NCI-H226 (cell line): Measurements from ENCODE around the gene PLPP1.

Experiments
- DNase-seq: peaks from one replicate; pipeline ENCODE4 v3.0.0-alpha.2; 2015

Gene PLPP1

DNA sequence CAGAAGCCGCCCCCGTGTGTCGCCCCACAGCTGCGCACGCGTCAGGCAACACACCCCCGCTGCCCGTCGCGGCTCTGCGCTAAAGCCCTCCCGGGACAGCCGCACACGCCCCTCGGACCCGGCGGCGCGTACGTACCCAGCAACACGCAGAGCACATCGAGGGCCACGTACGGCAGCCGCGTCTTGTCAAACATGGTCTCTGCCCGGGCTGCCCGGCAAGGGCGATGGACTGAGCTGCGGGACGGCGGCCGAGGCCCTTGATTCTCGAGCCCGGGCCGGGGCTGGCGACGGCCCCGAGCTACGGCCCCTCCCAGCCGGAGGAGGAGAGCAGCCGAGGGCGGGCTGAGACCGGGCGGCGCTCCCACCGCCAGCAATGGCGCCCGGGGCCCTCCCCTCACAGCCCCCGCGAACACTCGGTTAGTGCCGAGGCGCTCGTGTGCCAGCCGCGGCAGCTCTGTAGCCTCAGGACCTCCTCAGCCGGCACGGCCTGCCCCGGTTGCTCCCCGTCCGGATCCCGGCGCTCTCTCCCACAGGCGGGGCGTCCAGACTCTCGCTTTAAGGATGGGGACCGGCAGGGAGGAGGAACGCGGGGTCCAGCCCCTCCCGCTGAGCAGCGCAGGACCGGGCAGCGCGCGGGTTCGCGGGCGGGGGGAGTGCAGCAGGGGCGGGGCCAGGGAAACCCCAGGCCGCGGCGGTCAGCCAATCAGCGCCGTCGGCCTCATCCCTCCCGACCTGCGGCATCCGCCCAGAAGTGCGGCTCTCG, at the start of gene PLPP1:
Gene PLPP1 (minus strand): TSS at position 529 of the 763 bp plus-strand sequence. CDS start 335 bp downstream, at position 194.
- peak; percentile 84 for DNase-seq

- no peak for DNase-seq
These were observed 48.8 kb upstream of the PLPP1 start for GRCh38 chr5:55583578-55583977.

DNA sequence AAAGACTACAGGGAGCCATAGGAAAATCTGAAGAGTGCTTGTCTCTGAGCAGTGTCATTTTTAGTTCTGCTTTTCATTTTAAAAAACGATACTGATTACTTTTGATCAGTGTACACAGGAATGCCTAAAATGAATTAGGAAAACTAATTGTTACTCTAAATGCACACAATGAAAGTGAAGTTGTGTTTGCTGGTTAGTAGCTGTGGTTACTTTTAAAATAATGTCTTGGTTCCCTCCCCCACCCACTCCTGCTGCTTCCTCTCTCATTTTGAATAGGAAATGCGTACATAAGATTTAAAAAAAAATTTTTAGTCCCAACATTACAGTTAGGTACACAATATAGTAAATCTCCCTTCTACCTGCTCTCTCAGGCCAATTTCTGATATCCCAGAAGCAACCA, 47.5 kb upstream of the PLPP1 start:
- DNase-seq = no peak

- no peak for DNase-seq
These were observed 45.3 kb upstream of the PLPP1 start for GRCh38 chr5:55580042-55580441.

- peak; percentile 12 for DNase-seq
These were observed 44.0 kb upstream of the PLPP1 start for GRCh38 chr5:55578771-55579170.

- DNase-seq = no peak
These were observed 42.7 kb upstream of the PLPP1 start for GRCh38 chr5:55577353-55578060.

DNA sequence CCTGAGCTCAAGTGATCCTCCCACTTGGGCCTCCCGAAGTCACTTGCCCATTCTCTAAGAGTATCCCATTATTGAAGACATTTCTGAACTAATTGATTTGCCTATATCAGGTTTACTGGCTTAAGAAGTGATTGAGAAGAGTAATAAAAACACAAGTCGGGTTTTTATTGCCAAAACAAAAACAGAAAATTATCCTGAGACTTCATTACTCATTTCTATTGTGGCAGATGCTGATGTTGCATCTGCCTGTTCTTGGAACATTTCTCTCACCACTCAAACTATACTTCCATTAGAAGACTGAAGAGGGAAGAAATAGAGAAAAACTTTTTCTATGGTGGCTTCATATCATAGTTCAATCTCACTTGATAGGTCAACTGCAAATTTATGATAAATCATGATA, 41.9 kb upstream of the PLPP1 start:
- no peak for DNase-seq

DNA sequence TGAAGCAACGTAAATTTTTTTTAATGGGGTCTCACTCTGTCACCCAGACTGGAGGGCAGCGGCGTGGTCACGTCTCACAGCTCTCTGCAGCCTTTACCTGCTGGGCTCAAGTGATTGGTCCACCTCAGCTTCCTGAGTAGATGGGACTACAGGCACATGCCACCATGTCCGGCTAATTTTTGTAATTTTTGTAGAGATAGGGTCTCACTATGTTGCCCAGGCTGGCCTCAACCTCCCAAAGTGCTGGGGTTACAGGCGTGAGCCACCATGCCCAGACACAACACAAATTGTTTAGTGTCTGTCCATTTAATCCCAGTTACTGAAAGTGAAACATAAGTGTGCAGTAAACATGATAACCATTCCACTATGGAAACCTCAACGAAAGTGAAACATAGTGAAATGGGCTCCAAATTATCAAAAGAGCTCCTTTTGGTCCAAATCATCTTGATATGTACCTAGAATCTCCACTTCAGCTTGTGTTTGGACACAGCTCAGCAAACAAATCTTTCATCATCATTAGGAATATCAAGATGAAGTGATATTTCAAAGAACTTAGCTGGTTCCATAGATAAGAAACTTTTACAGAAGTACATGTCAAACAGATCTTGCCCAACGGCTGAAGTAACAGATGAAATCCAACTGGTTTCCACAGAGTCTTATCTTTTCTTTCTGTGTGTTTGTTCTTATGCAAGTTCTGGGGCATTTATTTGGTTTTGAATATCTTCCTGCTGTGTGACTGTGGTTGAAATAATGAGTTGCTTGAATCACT, 41.2 kb upstream of the PLPP1 start:
- DNase-seq = peak; percentile 50

DNA sequence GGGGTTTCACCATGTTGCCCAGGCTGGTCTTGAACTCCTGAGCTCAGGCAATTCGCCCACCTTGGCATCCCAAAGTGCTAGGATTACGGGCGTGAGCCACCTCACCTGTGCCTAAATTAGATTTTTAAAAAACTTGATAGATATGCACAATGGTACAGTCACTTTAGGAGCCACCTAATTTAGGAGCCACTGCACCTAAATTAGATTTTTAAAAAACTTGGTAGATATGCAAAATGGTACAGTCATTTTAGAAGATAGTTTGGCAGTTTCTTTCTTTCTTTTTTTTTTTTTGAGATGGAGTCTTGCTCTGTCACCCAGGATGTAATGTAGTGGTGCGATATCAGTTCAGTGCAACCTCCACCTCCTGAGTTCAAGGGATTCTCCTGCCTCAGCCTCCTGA, 37.8 kb upstream of the PLPP1 start:
- DNase-seq = no peak

GRCh38 chr5:55572020-55572419, 37.3 kb upstream of the PLPP1 start:
- DNase-seq = no peak

GRCh38 chr5:55570570-55570969, 35.8 kb upstream of the PLPP1 start:
- DNase-seq = no peak

- DNase-seq = no peak
These were observed 35.3 kb upstream of the PLPP1 start for GRCh38 chr5:55570026-55570425.

GRCh38 chr5:55569513-55569865, 34.7 kb upstream of the PLPP1 start:
- no peak for DNase-seq

DNA sequence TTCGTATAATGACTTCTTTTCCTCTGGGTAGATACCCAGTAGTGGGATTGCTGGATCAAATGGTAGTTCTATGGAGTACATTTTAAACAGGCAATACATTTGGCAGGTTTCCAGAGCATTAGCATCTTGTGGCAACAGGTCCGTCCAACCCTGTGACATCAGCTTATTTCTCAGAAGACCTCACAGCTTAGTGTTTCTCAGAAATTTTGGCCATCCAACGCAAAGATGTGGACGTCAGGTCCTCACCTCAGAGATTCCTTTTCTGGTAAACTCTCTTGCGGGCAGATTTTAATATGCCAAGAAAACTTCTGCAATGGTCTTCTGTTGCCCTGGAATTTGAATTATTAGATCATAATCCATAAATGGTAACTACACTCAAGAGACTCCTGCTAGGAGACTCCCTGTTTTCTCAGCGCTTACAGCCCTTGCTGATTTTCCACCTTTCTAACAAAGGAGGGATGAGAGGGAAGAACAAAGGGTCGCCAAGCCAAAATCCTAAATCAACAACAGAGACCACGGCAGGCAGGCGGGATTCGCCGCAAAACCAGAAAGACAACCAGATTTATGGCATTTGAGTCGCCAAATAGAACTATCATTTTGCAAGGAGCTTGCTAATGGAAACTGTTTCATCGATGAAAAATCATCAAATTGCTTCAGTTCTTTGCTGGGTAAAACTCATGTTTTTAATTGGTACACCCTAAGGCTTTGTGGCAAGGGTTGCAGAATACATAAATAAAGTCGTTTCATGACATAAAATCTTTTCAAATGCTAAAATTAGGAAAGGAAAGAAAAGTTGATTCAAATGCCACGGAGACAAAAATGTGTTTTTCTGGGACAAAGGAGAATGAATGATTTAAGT, 34.1 kb upstream of the PLPP1 start:
- no peak for DNase-seq

- DNase-seq = no peak
These were observed 30.0 kb upstream of the PLPP1 start for GRCh38 chr5:55564721-55565120.

DNA sequence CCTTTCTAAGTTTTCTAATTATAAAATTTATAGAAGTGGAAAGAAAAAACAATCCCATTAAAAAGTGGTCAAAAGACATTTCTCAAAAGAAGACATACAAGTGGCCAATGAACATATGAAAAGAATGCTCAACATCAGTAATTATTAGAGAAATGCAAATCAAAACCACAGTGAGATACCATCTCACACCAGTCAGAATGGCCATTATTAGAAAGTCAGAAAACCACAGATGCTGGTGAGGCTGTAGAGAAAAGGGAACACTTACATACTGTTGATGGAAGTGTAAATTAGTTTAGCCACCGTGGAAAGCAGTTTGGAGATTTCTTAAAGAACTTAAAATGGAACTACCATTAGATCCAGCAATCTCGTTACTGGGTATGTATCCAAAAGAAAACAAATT, 23.7 kb upstream of the PLPP1 start:
- DNase-seq = no peak

DNA sequence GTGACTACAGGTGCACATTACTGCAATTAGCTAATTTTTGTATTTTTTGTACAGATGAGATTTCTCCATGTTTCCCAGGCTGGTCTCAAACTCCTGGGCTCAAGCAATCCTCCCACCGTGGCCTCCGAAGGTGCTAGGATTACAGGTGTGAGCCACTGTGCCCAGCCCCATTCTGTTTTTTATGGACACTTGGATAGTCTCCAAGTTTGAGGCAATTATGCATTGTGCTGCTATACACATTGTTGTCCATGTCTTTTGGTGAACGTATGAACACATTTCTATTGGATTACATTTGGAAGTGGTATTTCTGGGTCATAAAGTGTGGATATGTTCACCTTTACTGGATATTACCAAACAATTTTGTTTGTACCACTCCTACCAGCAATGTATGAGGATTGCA, 22.4 kb upstream of the PLPP1 start:
- no peak for DNase-seq

GRCh38 chr5:55554585-55555202, 19.9 kb upstream of the PLPP1 start:
- DNase-seq = no peak

DNA sequence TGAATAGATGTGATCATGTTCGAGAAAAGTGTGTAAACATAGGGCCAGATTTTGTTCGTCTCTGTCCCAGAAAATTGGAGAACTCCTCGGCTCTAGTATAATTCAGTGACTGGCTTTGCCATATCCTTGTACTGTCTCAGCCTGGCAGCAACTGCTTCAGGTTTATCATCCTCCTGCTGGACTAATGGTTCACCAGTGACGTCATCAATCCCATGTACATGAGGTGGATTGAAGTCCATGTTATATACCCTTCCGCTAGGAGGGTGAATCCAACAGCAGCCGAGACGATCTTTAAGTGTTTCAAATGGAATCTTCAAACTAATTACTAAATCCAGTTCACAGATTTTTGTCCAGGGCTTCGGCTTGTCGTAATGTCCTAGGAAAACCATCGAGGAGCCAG, 17.1 kb upstream of the PLPP1 start:
- DNase-seq = no peak

DNA sequence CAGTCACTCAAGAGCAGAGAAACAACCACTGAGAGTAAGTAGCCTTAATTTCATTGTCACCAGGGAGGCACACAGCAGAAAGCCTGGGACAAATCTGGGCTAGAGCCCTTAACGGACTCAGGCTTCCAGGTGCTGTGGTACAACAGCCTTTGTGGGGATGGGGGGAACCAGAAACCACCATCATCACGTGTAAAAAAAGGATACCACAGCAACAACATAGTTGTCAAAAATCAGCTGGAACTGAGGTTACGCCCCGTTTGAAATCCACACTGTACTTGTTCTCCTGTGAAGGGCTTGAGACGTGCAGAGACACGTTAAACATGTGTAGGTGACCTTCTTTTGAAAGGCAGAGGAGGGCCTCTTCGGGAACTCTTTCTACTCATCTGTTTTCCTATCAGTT, 16.6 kb upstream of the PLPP1 start:
- DNase-seq = no peak

GRCh38 chr5:55547781-55548180, 13.0 kb upstream of the PLPP1 start:
- no peak for DNase-seq

DNA sequence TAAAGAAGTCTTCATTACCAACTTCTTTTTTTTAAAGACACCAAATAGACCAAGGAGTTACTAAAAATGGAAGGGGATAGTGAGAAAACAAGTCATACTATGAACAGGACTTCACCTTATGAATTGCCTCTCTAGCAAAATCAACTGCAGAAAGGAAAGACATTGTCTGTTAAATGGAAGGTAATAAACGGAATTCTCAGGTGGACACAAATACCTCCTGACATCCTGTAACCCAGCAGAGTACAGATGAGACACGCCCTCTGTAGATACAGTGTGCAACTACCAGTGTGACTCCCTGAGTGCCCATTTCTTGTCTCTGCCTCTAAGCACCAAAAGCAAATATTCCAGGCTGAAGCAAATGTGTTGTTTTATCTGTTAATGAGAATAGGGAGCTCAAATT, 12.2 kb upstream of the PLPP1 start:
- no peak for DNase-seq
